ENCODE data around the gene ARL15.
"Not testable (repeated sequence)": the region's sequence is repeated elsewhere in the genome, so short reads cannot be mapped to it uniquely, and the experiment has no call there.

The ARL15 gene

DNA sequence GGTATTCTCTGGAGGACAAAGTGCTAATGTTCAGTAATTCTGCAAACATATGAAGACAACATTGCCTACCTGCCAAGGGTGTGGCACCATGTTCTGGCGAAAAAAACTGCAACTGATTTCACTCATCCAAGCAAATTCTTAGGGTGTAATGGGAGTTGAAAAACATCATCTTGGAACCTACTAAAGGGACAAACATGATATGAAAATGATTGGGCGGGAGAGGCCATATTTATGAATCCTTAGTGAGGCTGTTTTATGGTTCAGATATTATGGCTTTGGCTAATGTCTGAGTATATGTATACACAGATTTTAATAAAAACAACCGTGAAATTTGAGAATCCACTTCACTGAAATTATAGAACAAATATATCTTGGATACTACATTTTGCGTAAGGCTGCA lies 225.7 kb downstream of the ARL15 start:
- no peak for DNase-seq

DNA sequence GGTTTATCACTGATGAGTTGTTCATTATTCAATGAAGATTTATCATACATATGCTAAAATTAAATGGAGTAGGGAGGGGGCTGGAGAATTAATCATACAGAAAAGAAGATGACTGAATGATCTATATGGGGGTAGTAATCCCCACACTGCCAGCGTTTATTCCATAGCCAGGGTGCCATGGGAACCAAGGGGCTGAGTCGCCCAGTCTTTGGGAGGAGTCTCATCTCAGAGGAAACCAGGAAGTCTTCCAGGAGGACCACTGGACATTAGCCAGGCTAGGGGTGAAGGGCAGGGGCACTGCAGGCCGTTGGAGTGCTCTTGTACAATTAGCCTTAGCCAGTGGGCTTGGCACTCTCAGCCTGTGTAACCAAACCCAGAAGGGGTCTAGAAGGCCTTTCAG lies 226.5 kb downstream of the ARL15 start:
- no peak for DNase-seq

DNA sequence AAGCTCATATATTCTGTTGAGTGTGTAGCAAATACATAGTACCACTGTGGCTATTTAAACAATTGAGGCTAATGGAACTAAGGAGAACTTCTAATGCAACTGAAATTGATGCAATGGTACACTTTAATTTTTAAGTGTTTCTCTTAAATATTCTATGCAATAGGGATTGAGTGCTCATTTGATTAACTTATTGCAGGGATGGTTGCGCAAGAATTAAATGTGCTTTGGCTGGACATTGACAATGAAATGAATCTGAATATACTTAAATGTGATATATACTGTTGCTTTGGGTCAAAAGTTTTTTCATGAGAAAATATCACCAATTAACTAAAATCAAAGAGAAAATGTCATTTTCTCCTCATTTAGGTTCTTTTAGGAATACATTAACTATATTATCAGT lies 227.1 kb downstream of the ARL15 start:
- no peak for DNase-seq

DNA sequence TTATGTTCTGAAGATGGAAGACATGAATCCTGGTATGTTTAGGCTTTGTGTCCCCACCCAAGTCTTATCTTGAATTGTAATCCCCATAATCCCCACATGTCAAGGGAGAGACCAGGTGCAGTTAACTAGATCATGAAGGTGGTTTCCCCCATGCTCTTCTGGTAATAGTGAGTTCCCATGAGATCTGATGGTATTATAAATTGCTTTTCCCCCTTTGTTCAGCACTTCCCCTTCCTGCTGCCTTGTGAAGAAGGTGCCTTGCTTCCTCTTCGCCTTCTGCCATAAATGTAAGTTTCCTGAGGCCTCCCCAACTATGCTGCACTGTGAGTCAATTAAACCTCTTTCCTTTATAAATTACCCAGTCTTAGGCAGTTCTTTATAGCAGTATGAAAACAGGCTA lies 229.0 kb downstream of the ARL15 start:
- no peak for DNase-seq

DNA sequence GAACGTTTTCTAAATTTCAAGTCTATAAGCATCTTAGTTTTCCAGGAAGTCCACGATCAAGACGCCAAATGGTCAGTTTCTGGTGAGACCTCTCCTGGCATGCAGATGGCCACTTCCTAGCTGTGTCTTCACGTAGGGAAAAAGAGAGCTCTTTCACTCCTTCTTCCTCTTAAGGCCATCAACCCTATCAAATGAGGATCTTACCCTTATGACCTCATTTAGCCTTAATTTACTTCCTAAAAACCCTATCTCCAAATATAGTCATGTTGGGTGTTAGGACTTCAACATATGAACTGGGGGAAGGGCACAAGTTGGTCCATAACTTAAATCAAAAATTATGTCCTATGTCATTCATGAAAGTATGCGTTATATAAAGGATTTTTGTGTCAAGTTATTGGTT lies 229.5 kb downstream of the ARL15 start:
- no peak for DNase-seq

DNA sequence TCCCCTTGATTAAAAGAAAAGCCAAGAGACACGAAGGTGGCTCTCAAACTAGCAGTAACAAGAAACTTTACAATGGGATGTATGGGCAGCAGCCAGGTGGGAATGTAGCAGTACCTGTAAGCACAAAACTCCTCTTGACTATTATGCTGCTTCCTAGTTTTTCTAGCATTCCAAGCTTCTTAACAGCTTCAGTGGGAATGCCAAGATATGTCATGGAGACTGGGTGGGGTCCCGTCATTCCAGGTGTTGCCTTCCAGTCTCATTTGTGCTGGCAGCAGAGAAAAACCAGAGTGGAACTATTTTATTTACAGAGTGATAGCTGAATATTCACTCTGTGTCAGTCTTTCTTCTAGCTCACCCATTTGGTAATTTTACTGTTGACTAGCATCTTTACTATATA lies 236.6 kb downstream of the ARL15 start:
- DNase-seq = no peak

DNA sequence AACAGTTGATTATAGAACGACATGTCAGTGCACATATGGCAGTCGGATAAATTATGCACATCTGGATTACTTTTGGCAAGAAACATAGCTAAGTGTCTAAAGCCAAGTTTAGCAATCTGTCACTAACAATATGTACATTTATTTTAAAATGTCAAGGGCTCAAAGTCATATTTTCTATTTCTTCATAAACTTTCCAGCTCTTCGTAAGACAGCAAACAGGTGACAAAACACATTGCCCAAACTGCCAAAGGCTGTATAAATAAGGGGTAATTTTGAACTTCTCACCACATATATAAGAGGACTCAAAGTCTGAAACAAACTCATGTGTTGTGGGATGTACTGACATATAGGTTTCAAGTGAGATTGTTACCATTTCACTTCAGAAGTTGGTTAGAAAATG lies 237.2 kb downstream of the ARL15 start:
- no peak for DNase-seq

DNA sequence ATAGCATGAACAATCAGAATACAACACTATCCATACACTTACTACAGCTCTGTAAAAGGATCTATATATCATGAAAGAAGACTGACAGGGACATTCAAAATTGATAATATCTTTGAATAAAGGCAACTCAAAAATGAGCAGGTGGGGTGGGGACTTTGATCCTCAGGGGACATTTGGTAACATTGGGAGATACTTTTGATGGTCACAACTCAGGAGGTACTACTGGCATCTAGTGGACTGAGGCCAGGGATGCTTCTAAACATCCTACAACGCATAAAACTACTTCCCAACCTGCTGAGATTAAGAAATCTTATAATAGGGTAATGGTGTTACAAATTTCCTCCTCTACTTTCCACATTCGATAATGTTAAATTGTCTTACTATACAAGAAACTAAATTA lies 243.9 kb downstream of the ARL15 start:
- DNase-seq = no peak

DNA sequence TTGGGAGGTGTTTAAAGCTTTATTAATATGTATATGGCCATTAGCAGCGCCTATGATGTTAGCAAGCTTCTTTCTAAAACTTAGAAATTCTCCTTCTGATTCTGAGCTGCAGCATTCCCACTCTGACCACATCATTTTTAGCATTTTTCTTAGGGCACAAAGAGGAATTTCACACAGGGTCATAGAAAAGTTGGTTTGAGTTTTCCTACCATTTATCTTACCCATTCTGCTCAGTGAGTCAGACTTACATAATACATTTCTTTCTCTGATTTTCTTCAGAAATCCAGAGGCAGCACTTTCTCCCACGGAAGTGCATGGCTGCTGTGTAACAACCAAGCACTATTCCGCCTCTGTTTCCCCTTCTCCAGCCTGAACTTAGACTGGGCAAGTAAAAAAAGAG lies 246.6 kb downstream of the ARL15 start:
- DNase-seq = no peak

DNA sequence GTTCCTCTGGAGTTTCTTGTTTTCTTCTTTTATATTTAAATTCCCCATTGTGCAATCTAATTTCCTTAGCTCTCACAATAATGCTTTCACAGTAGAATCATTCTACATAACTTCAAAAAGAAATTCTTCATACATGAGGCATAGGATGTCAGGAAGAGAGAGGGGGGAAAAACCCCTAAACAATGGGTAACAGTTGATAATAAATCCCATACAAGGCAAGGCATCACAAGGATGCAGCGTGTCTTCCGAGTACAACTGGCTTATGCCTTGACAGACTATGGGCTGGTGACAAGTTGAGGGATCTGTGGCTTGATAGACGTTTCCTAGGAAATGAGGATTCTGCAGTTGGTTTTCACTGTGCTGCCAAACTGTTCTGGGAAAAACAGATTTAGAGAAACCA lies 247.4 kb downstream of the ARL15 start:
- no peak for DNase-seq

DNA sequence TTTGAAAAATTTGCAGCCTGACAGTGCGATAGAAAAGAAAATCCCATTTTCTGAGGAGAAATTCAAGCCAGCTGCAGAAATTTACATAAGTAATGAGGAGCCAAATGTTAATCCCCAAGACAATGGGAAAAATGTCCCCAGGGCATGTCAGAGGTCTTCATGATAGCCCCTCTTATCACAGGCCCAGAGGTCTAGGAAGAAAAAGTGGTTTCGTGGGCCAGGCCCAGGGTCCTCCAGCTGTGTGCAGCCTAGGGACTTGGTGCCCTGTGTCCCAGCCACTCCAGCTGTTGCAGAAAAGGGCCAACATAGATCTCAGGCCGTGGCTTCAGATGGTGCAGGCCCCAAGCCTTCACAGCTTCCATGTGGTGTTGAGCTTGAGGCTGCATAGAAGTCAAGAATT lies 249.5 kb downstream of the ARL15 start:
- not testable (repeated sequence) for DNase-seq

DNA sequence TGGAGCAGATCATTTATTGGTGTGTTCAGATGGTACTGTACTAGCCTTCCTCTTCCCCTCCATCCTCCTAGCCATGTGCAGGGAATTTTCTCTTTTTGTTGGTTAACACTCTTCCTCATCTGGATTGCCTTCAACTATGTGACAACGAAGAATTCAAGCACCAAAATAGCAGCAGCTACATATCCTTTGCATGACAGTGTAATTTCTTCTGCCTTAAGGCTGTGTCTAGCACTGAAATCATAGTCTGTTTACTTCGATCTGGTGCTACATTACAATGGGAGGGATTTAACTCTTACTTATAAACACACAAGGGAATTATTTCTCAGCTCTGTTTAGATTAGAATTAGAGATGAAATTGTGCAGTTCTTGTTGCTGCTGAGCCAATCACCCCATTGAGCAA lies 260.4 kb downstream of the ARL15 start:
- DNase-seq = no peak

DNA sequence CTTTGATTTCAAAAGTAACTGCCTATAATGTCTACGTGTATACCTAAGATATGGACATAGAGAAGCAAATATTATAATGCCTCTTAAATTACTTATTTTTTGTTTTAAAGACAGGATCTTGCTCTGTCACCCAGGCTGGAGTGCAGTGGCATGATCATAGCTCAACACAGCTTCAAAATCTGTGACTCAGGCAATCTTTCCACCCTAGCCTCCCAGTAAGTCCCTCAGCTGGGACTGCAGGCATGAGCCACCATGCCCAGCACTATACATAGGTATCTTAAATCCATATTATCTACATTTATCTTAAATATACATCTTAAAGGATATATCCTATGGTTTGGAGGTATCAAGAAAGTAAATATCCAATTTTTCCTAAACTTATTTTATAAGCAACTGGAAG lies 261.2 kb downstream of the ARL15 start:
- no peak for DNase-seq

DNA sequence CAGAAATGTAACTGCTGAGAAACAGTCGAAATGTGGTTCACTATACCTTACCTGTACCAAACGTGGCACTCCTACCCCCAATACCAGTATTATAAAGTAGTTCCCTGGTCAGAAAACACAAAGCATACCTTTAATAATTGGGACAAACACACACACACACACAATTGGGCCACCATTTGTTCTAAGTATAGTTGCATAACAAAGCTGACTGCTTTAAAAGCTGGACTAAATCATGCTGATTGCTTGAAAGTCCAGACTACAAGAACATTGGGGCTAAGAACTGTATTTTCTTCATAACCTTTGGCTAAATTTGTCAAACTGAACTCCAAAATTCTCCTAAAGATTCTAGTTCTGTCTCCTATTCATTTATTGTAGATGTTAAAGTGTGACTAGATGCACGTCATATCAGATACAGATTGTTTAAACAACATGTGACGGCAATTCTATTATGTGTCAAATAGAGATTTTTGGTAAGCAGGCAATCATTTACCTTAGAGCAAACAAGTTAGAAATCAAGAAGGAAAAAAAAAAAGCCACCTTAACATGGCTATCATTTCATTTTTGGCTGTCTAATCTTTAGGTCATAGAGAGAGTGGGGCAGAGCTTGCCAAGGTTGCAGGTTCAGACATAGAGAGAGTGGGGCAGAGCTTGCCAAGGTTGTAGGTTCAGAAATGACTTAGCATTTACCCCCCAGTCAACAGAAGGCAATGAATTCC lies 265.1 kb downstream of the ARL15 start:
- DNase-seq = no peak

DNA sequence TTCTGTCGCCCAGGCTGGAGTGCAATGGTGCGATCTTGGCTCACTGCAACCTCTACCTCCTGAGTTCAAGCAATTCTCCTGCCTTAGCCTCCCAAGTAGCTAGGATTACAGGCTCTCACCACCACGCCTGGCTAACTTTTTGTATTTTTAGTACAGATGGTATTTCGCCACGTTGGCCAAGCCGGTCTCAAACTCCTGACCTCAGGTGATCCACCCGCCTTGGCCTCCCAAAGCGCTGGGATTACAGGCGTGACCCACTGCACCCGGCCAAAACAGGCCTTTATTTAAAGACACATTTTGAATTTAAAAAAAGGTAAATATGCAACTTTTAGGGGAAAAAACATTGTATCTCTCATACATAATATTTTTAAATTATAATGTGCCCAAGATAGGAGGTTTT lies 266.1 kb downstream of the ARL15 start:
- DNase-seq = not testable (repeated sequence)

DNA sequence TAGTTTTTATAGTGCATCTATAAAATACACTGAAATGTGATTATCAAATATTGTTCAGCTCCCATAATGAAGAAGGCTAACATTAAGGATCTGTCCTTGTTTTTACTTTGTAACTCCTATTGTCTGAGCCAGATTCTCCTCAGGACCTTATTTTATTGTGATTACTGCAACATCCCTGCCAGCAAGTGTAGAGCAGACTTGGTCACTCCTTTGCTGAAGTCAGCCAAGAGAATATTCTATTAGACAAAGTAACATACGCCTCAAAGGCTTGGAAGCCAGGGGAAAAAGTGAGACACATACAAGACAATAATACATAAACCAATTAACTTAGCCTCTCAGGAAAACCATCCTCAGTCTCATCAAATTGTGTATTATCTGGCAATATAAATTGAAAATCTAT lies 269.6 kb downstream of the ARL15 start:
- DNase-seq = no peak

DNA sequence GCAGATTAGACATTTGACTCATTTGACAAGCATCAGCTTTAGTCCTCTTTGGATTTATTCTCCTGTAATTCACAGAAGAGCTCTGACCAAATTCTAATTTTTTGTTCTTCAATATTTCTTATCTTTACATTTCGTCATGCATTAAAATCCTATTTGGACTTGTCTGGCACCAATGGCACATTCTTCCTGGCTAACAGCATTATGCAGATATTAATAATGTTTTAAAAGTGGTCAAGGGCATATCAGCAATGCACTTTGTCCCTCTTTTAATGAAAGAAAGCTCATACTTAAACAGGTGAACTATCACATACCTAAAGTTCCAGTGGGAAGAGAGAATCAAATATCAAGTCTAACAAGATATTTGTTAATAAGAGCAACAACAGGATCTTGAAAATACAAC lies 270.4 kb downstream of the ARL15 start:
- DNase-seq = no peak

DNA sequence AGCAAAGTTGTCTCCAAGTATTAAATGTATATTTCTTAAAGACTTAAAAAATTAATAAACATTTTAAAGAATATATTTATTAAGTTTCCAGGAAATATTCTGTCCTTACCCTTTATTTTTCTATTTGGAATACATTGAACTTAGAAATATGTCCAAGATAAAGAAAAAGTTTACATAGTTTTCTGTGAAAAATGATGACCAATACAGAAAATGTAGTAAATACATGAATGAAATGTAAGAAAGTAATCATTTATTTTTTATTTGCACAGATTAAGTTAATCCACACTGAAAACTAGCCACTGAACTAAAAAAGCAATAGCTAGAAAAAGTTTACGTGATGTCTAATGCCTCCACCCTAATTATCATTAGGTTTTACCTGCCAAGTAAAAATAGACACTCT lies 273.2 kb downstream of the ARL15 start:
- no peak for DNase-seq

DNA sequence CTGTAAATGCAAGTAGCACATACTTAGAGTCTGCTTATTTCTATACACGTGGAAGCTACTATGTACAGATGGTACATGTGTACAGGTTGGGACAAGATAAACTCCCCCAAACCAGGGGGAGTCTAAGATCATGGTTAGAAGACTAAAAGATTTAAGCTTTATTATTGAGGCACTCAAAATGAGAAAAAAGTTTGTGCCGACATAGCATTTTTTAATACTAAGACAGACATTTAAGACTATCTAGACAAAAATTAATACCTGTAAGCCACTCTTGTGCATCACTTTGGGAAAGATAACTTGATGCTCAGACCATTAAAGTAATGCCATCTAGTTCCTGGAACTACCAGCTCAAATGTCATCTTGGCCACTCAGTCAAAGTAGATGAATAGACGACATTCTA lies 279.4 kb downstream of the ARL15 start:
- no peak for DNase-seq

DNA sequence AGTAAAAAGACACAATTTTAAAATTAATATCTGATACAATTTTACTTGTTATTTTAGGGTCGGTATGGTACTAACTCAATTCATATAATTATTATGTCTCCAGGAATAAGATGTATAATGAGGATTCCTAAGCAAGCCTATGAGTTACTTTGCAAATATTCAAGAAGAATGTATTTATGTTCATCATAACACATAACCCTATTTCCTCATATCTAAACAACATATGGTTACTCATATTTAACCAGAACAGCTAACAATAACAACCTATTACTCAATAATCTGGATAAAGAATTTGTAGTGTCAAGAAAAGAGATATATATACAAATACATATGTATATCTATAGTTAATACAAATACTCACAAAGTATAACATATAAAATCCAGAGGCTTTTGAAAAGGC lies 285.9 kb downstream of the ARL15 start:
- DNase-seq = no peak

DNA sequence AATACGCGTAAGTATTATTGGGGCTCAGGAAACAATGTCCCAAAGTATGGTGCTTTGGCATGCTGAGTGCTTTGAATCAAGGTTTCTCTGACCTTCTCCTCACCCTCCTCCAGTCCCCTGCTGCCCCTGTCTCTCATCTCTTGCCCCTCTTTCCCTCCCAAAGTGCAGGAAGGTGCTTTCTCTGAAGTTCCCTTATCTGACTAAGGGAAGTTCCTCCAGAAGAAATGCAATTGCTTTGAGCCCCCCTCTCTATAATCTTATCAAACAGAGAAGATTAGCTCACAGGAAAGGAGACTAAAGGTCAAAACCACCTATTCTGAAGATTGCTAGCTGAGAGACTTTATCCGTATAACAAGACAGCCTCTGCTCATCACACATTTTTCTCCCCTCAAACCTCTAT lies 288.1 kb downstream of the ARL15 start:
- DNase-seq = no peak

DNA sequence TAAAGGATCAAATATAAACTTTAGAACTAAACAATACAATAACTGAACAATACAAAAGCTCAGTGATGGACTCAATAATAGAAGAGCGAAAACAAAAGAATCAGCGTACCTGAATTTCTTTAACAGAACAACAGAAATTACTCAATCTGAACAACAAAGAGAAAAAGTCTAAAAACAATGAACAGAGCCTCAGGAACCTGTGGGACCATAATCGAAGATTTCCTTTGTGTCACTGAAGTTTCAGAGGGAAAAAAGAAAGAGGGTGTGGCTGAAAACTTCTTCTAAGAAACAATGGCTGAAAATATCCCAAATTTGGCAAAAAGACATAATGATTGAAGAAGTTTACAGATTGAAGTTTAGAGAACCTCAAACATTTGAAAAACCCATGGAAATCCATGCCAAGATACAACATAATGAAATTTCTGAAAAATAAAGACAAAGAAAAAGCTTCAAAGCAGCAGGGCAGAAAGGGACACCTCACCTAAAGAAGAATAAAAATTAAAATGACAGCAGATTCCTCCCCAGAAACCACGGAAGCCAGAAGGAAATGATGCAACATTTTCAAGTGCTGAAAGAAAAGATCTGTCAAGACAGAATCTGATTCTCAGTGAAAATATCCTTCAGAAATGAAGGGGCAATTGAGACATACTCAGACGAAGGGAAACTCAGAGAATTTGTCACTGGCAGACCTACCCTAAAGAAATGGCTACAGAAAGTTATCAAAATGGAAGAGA lies 288.8 kb downstream of the ARL15 start:
- no peak for DNase-seq

DNA sequence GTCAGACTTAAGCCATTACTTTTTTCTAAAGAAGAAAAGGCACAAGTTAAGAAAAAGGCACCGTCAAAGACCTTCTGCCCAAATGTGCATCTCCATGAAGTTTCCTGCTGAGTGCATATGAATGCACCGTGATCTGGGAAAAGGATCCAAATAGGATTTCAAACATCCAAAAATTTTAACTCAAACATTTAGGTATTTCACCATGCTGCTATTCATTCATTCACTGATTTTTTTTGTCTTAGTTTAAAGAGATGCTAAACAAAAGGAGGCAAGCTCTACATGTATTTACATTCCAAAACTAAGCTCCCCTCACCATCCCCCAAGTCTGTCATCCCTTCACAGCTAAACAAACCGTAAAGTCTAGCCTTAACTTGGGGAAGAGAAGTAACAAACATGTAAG lies 291.9 kb downstream of the ARL15 start:
- DNase-seq = no peak

DNA sequence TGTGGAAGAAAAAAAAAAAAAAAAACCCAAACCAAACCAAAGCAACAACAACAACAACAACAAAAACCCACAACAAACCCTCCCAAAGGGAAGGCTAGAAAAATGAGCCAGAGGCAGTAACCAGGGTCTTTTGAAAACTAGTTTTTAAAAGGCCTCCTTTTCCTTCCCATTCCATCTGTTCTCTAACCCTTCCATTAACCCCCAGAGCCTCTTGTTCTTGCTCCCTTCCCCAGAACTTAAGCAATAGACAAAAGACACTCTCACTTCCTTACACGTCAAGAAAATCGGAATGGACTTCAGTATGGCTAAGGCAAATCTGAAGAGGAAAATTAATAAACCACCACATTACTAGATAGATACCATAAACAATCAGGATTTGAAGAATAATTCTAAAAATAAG lies 292.8 kb downstream of the ARL15 start:
- DNase-seq = no peak
